Measurements from ENCODE around the gene PRKAG2.
A peak's percentile ranks its signal among the peaks of the same experiment; 100 is the strongest.

The PRKAG2 gene

GRCh38 chr7:151764056-151764920 is 112.6 kb downstream of the PRKAG2 start:
- H2BK5ac ChIP-seq (ENCODE audit: low read depth, low read length, poor library complexity) = no peak overlapping the region
- peaks cover 10% of the 10 kb centered on the region in 2 experiments for H3K4me1 ChIP-seq (ENCODE audit: control insufficient read depth in 1 of 2, insufficient read depth in 2 of 2, low read length in 2 of 2)
- no peak overlapping the region for H4K91ac ChIP-seq (ENCODE audit: low read depth, low read length)
- no peaks in the 10 kb centered on the region for H3K27me3 ChIP-seq (ENCODE audit: insufficient read depth, low read length)
- H3K27ac ChIP-seq (ENCODE audit: low read depth, low read length) = no peak overlapping the region
- H3K4ac ChIP-seq (ENCODE audit: low read depth, low read length) = no peak overlapping the region
- H3K18ac ChIP-seq (ENCODE audit: low read length) = no peak overlapping the region
- H3K9me3 ChIP-seq (ENCODE audit: insufficient read depth, low read depth, low read length) = peaks cover 4% of the 10 kb centered on the region
- DNase-seq = no peak
- no peaks in the 10 kb centered on the region for H3K36me3 ChIP-seq (ENCODE audit: control insufficient read depth in 1 of 2, insufficient read depth in 2 of 2, low read length in 2 of 2)
- no peaks in the 10 kb centered on the region for H3K79me1 ChIP-seq (ENCODE audit: low read length)
- no peak overlapping the region for H4K12ac ChIP-seq (ENCODE audit: low read depth, low read length)
- no CpG with 5 or more reads among the region's 13 CpGs for WGBS (ENCODE audit: extremely low coverage, insufficient coverage, insufficient read length)
- no peak overlapping the region for H3K14ac ChIP-seq (ENCODE audit: low read length)
- H3K4me2 ChIP-seq (ENCODE audit: low read length) = no peak overlapping the region
- no peak overlapping the region for H2BK120ac ChIP-seq (ENCODE audit: insufficient read depth, low read length, poor library complexity)
- H4K8ac ChIP-seq (ENCODE audit: low read depth, low read length) = no peak overlapping the region
- H2BK12ac ChIP-seq (ENCODE audit: low read length) = no peak overlapping the region
- no peak overlapping the region for H2AFZ ChIP-seq (ENCODE audit: insufficient read depth, low read length, poor library complexity)
- H2AK5ac ChIP-seq (ENCODE audit: low read length) = no peak overlapping the region
- no peak overlapping the region for H3K9ac ChIP-seq (ENCODE audit: low read length)
- H3K23ac ChIP-seq (ENCODE audit: low read length) = no peak overlapping the region
- no peaks in the 10 kb centered on the region for H3K79me2 ChIP-seq (ENCODE audit: control insufficient read depth, insufficient read depth, low read length, poor library complexity)
- H3K4me3 ChIP-seq (ENCODE audit: low read depth, low read length) = no peak overlapping the region

- no peaks in the 10 kb centered on the region for H3K79me1 ChIP-seq (ENCODE audit: low read length)
- no peak for DNase-seq
- no peaks in the 10 kb centered on the region for H3K36me3 ChIP-seq (ENCODE audit: control insufficient read depth in 1 of 2, insufficient read depth in 2 of 2, low read length in 2 of 2)
- H2AK5ac ChIP-seq (ENCODE audit: low read length) = no peak overlapping the region
- H2BK120ac ChIP-seq (ENCODE audit: insufficient read depth, low read length, poor library complexity) = no peak overlapping the region
- H3K4me3 ChIP-seq (ENCODE audit: low read depth, low read length) = no peak overlapping the region
- H3K27me3 ChIP-seq (ENCODE audit: insufficient read depth, low read length) = no peaks in the 10 kb centered on the region
- no peak overlapping the region for H3K18ac ChIP-seq (ENCODE audit: low read length)
- H4K91ac ChIP-seq (ENCODE audit: low read depth, low read length) = no peak overlapping the region
- no peak overlapping the region for H2BK5ac ChIP-seq (ENCODE audit: low read depth, low read length, poor library complexity)
- no peak overlapping the region for H3K9ac ChIP-seq (ENCODE audit: low read length)
- no peak overlapping the region for H3K14ac ChIP-seq (ENCODE audit: low read length)
- no peak overlapping the region for H2AFZ ChIP-seq (ENCODE audit: insufficient read depth, low read length, poor library complexity)
- no peaks in the 10 kb centered on the region for H3K79me2 ChIP-seq (ENCODE audit: control insufficient read depth, insufficient read depth, low read length, poor library complexity)
- peaks cover 11 to 14% of the 10 kb centered on the region in 2 experiments for H3K4me1 ChIP-seq (ENCODE audit: control insufficient read depth in 1 of 2, insufficient read depth in 2 of 2, low read length in 2 of 2)
- H3K23ac ChIP-seq (ENCODE audit: low read length) = no peak overlapping the region
- H3K9me3 ChIP-seq (ENCODE audit: insufficient read depth, low read depth, low read length) = peaks cover 2% of the 10 kb centered on the region
- WGBS (ENCODE audit: extremely low coverage, insufficient coverage, insufficient read length) = no CpG with 5 or more reads among the region's 13 CpGs
- H3K27ac ChIP-seq (ENCODE audit: low read depth, low read length) = no peak overlapping the region
- no peak overlapping the region for H4K12ac ChIP-seq (ENCODE audit: low read depth, low read length)
- H4K8ac ChIP-seq (ENCODE audit: low read depth, low read length) = no peak overlapping the region
- no peak overlapping the region for H3K4me2 ChIP-seq (ENCODE audit: low read length)
- no peak overlapping the region for H2BK12ac ChIP-seq (ENCODE audit: low read length)
- H3K4ac ChIP-seq (ENCODE audit: low read depth, low read length) = no peak overlapping the region
These were observed 113.4 kb downstream of the PRKAG2 start for GRCh38 chr7:151763420-151763984.

GRCh38 chr7:151762583-151763245 is 114.2 kb downstream of the PRKAG2 start:
- Histone ChIP-seq H4K91ac (ENCODE audit: low read depth, low read length) (no peak overlapping the region), H3K9ac (ENCODE audit: low read length) (no peak overlapping the region), H2BK5ac (ENCODE audit: low read depth, low read length, poor library complexity) (no peak overlapping the region), H3K4me1 (ENCODE audit: control insufficient read depth in 1 of 2, insufficient read depth in 2 of 2, low read length in 2 of 2) (peaks cover 11 to 14% of the 10 kb centered on the region in 2 experiments), H3K18ac (ENCODE audit: low read length) (no peak overlapping the region), H3K27me3 (ENCODE audit: insufficient read depth, low read length) (no peaks in the 10 kb centered on the region), H3K4me3 (ENCODE audit: low read depth, low read length) (no peak overlapping the region), H3K79me2 (ENCODE audit: control insufficient read depth, insufficient read depth, low read length, poor library complexity) (no peaks in the 10 kb centered on the region), H4K12ac (ENCODE audit: low read depth, low read length) (no peak overlapping the region), H3K9me3 (ENCODE audit: insufficient read depth, low read depth, low read length) (peaks cover 2% of the 10 kb centered on the region), H4K8ac (ENCODE audit: low read depth, low read length) (no peak overlapping the region), H2BK12ac (ENCODE audit: low read length) (no peak overlapping the region), H2AFZ (ENCODE audit: insufficient read depth, low read length, poor library complexity) (no peak overlapping the region), H3K4ac (ENCODE audit: low read depth, low read length) (no peak overlapping the region), H2AK5ac (ENCODE audit: low read length) (no peak overlapping the region), H3K14ac (ENCODE audit: low read length) (no peak overlapping the region), H3K23ac (ENCODE audit: low read length) (no peak overlapping the region), H3K79me1 (ENCODE audit: low read length) (no peaks in the 10 kb centered on the region), H3K4me2 (ENCODE audit: low read length) (no peak overlapping the region), H3K36me3 (ENCODE audit: control insufficient read depth in 1 of 2, insufficient read depth in 2 of 2, low read length in 2 of 2) (no peaks in the 10 kb centered on the region), H2BK120ac (ENCODE audit: insufficient read depth, low read length, poor library complexity) (no peak overlapping the region), H3K27ac (ENCODE audit: low read depth, low read length) (no peak overlapping the region)
- no peak for DNase-seq
- no CpG with 5 or more reads among the region's 18 CpGs for WGBS (ENCODE audit: extremely low coverage, insufficient coverage, insufficient read length)

- Histone ChIP-seq H3K27ac (ENCODE audit: low read depth, low read length) (no peak overlapping the region), H3K4ac (ENCODE audit: low read depth, low read length) (no peak overlapping the region), H4K91ac (ENCODE audit: low read depth, low read length) (no peak overlapping the region), H3K4me2 (ENCODE audit: low read length) (no peak overlapping the region), H3K36me3 (ENCODE audit: control insufficient read depth in 1 of 2, insufficient read depth in 2 of 2, low read length in 2 of 2) (no peaks in the 10 kb centered on the region), H3K4me1 (ENCODE audit: control insufficient read depth in 1 of 2, insufficient read depth in 2 of 2, low read length in 2 of 2) (peaks cover 11 to 14% of the 10 kb centered on the region in 2 experiments), H3K14ac (ENCODE audit: low read length) (no peak overlapping the region), H2BK5ac (ENCODE audit: low read depth, low read length, poor library complexity) (no peak overlapping the region), H3K23ac (ENCODE audit: low read length) (no peak overlapping the region), H3K9ac (ENCODE audit: low read length) (no peak overlapping the region), H2BK12ac (ENCODE audit: low read length) (no peak overlapping the region), H3K79me1 (ENCODE audit: low read length) (no peaks in the 10 kb centered on the region), H3K4me3 (ENCODE audit: low read depth, low read length) (no peak overlapping the region), H3K27me3 (ENCODE audit: insufficient read depth, low read length) (no peaks in the 10 kb centered on the region), H2BK120ac (ENCODE audit: insufficient read depth, low read length, poor library complexity) (no peak overlapping the region), H4K12ac (ENCODE audit: low read depth, low read length) (no peak overlapping the region), H3K18ac (ENCODE audit: low read length) (no peak overlapping the region), H4K8ac (ENCODE audit: low read depth, low read length) (no peak overlapping the region), H3K79me2 (ENCODE audit: control insufficient read depth, insufficient read depth, low read length, poor library complexity) (no peaks in the 10 kb centered on the region), H2AFZ (ENCODE audit: insufficient read depth, low read length, poor library complexity) (no peak overlapping the region), H3K9me3 (ENCODE audit: insufficient read depth, low read depth, low read length) (peaks cover 2% of the 10 kb centered on the region), H2AK5ac (ENCODE audit: low read length) (no peak overlapping the region)
- DNase-seq = peak in 1 of 2 donors; percentile 25
- WGBS (ENCODE audit: extremely low coverage, insufficient coverage, insufficient read length) = no CpG with 5 or more reads among the region's 9 CpGs
These were observed 115.0 kb downstream of the PRKAG2 start for GRCh38 chr7:151761957-151762356.

Data from trophoblast cell (in vitro differentiated cells and primary cell).